SK-N-SH treated with all-trans-retinoic acid at 6 μM for 48 hours (cell line): ENCODE data around the gene SEMA4D.

Source experiments
- ATAC-seq: fragments of 200-7000 bp; cut with Tn5 transposase; 3 replicates; pipeline ENCODE4 v1.9.1; 2020; ENCODE audit warnings: mild to moderate bottlenecking, moderate library complexity
- ARNTL ChIP-seq: fragments of 450-650 bp; formaldehyde crosslinking; IDR thresholded peaks from 2 replicates; pipeline ENCODE4 v1.5.0; 2020; ENCODE audit warnings: low read depth, mild to moderate bottlenecking, moderate library complexity, borderline replicate concordance
- CSDC2 ChIP-seq: fragments of 250-450 bp; sonication (Bioruptor Pico); IDR thresholded peaks from 2 replicates; pipeline ENCODE4 v1.5.0; 2020; ENCODE audit warnings: mild to moderate bottlenecking, moderate library complexity
- ESRRG ChIP-seq: fragments of 250-450 bp; sonication (Bioruptor Pico); IDR thresholded peaks from 2 replicates; pipeline ENCODE4 v1.6.1; 2021; ENCODE audit warnings: mild to moderate bottlenecking
- GLIS3 ChIP-seq: fragments of 250-450 bp; sonication (Bioruptor Pico); IDR thresholded peaks from 2 replicates; pipeline ENCODE4 v1.5.0; 2020; ENCODE audit warnings: mild to moderate bottlenecking, moderate library complexity
- ISL1 ChIP-seq: fragments of 250-450 bp; sonication (Bioruptor Pico); IDR thresholded peaks from 2 replicates; pipeline ENCODE4 v2.1.2; 2022; ENCODE audit warnings: mild to moderate bottlenecking, moderate library complexity
- OSR1 ChIP-seq: fragments of 250-450 bp; sonication (Bioruptor Pico); IDR thresholded peaks from 2 replicates; pipeline ENCODE4 v1.8.0; 2022; ENCODE audit warnings: moderate library complexity, mild to moderate bottlenecking, inconsistent platforms
- PPARA ChIP-seq: fragments of 250-450 bp; sonication (Bioruptor Pico); IDR thresholded peaks from 2 replicates; pipeline ENCODE4 v1.5.0; 2020; ENCODE audit warnings: mild to moderate bottlenecking, borderline replicate concordance
- RARB ChIP-seq: fragments of 250-450 bp; sonication (Bioruptor Pico); IDR thresholded peaks from 2 replicates; pipeline ENCODE4 v1.8.0; 2021; ENCODE audit warnings: mild to moderate bottlenecking, moderate library complexity
- SNAI2 ChIP-seq: fragments of 250-450 bp; sonication (Bioruptor Pico); IDR thresholded peaks from 2 replicates; pipeline ENCODE4 v1.5.0; 2020; ENCODE audit warnings: mild to moderate bottlenecking, moderate library complexity
- TCF4 ChIP-seq: fragments of 250-450 bp; sonication (Bioruptor Pico); IDR thresholded peaks from 2 replicates; pipeline ENCODE4 v1.8.0; 2021; ENCODE audit warnings: mild to moderate bottlenecking, moderate library complexity, borderline replicate concordance
- TOX ChIP-seq: fragments of 250-450 bp; sonication (Bioruptor Pico); IDR thresholded peaks from 2 replicates; pipeline ENCODE4 v1.8.0; 2021; ENCODE audit warnings: mild to moderate bottlenecking, moderate library complexity, borderline replicate concordance
- ZC3H10 ChIP-seq: fragments of 250-450 bp; sonication (Bioruptor Pico); IDR thresholded peaks from 2 replicates; pipeline ENCODE4 v1.5.1; 2021; ENCODE audit warnings: mild to moderate bottlenecking, moderate library complexity
- ZFP3 ChIP-seq: fragments of 250-450 bp; sonication (Bioruptor Pico); IDR thresholded peaks from 2 replicates; pipeline ENCODE4 v1.5.0; 2020; ENCODE audit warnings: mild to moderate bottlenecking, moderate library complexity
- ZFP30 ChIP-seq: fragments of 450-650 bp; formaldehyde crosslinking; IDR thresholded peaks from 2 replicates; pipeline ENCODE4 v1.5.0; 2022; ENCODE audit warnings: mild to moderate bottlenecking, moderate library complexity
- ZNF70 ChIP-seq: fragments of 450-650 bp; formaldehyde crosslinking; IDR thresholded peaks from 2 replicates; pipeline ENCODE4 v1.5.0; 2020; ENCODE audit warnings: mild to moderate bottlenecking, moderate library complexity
- ZNF8 ChIP-seq: fragments of 450-650 bp; formaldehyde crosslinking; IDR thresholded peaks from 2 replicates; pipeline ENCODE4 v1.5.0; 2020; ENCODE audit warnings: mild to moderate bottlenecking, moderate library complexity
- TF ChIP-seq, protein P1 (sequence below): fragments of 250-450 bp; sonication (Bioruptor Pico); IDR thresholded peaks from 2 replicates; pipeline ENCODE4 v1.5.1; 2020; ENCODE audit warnings: low read depth, mild to moderate bottlenecking, moderate library complexity
- TF ChIP-seq, protein P2 (sequence below): fragments of 250-450 bp; sonication (Bioruptor Pico); IDR thresholded peaks from 2 replicates; pipeline ENCODE4 v1.5.1; 2021; ENCODE audit warnings: mild to moderate bottlenecking, moderate library complexity
- TF ChIP-seq, protein P3 (sequence below): fragments of 250-450 bp; sonication (Bioruptor Pico); IDR thresholded peaks from 2 replicates; pipeline ENCODE4 v1.8.0; 2021; ENCODE audit warnings: low read depth, mild to moderate bottlenecking, moderate library complexity, borderline replicate concordance
- TF ChIP-seq, protein P4 (sequence below): fragments of 250-450 bp; sonication (Bioruptor Pico); IDR thresholded peaks from 2 replicates; pipeline ENCODE4 v1.8.0; 2020; ENCODE audit warnings: mild to moderate bottlenecking, moderate library complexity, borderline replicate concordance
- TF ChIP-seq, protein P5 (sequence below): fragments of 250-450 bp; sonication (Bioruptor Pico); IDR thresholded peaks from 2 replicates; pipeline ENCODE4 v1.5.0; 2020; ENCODE audit warnings: mild to moderate bottlenecking, moderate library complexity

The SEMA4D gene

DNA sequence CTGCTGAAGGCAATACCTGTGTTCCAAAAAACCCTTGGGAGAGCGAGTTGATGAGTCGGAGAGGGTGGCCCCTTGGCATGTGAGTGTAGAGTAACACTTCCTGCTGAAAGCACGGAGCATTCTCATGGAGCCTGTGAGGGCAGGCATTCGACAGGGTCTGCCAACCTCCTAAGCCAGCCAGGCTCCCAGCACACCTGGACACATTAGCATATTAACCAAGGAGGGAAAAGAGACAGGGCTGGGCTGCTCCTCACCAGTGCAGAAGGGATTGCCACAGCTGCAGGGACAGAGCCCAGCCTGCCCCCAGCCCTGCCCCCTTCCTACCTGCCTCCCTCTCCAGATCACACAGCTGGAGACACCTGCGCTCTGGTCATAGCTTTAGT lies 46.4 kb upstream of the SEMA4D start (continued):
- TF ChIP-seq, protein P1, sequence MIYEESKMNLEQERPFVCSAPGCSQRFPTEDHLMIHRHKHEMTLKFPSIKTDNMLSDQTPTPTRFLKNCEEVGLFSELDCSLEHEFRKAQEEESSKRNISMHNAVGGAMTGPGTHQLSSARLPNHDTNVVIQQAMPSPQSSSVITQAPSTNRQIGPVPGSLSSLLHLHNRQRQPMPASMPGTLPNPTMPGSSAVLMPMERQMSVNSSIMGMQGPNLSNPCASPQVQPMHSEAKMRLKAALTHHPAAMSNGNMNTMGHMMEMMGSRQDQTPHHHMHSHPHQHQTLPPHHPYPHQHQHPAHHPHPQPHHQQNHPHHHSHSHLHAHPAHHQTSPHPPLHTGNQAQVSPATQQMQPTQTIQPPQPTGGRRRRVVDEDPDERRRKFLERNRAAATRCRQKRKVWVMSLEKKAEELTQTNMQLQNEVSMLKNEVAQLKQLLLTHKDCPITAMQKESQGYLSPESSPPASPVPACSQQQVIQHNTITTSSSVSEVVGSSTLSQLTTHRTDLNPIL (CRISPR knock-in tag) = no peak
- TF ChIP-seq PPARA (CRISPR knock-in tag) (no peak), OSR1 (CRISPR knock-in tag) (no peak)
- TF ChIP-seq, protein P2, sequence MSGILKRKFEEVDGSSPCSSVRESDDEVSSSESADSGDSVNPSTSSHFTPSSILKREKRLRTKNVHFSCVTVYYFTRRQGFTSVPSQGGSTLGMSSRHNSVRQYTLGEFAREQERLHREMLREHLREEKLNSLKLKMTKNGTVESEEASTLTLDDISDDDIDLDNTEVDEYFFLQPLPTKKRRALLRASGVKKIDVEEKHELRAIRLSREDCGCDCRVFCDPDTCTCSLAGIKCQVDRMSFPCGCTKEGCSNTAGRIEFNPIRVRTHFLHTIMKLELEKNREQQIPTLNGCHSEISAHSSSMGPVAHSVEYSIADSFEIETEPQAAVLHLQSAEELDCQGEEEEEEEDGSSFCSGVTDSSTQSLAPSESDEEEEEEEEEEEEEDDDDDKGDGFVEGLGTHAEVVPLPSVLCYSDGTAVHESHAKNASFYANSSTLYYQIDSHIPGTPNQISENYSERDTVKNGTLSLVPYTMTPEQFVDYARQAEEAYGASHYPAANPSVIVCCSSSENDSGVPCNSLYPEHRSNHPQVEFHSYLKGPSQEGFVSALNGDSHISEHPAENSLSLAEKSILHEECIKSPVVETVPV (CRISPR knock-in tag) = no peak

DNA sequence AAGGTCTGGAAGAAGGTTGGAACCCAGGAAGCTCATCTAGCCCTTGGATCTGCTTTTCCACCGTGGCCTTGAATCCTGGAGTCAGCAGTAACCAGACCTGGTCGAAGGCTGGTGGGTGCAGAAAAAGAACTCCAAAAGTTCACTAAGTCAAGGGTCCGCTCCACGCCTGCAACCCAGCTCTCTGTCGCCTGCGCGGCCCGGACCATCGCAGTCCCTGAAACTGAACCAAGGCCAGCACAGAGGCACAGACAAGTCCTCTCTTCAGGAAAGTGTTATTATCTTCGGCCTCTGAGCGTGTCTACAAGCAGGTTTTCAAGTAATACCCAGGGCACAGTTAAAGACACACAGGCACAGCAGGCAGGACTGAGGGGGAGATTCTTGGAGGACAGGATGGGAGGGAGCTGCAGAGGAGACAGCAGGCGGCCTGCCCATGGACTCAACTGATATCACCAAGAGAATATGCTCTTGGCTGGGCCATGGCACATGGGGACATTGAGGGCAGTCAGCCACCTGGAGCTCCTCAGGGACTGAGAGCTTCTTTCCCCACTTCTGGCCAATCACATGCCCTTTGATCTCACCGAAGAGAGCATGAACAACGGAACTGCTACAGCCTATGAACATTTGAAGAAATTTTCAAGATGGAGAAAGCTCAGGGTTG lies 45.8 kb upstream of the SEMA4D start:
- ATAC-seq = no peak
- TF ChIP-seq, protein P3, sequence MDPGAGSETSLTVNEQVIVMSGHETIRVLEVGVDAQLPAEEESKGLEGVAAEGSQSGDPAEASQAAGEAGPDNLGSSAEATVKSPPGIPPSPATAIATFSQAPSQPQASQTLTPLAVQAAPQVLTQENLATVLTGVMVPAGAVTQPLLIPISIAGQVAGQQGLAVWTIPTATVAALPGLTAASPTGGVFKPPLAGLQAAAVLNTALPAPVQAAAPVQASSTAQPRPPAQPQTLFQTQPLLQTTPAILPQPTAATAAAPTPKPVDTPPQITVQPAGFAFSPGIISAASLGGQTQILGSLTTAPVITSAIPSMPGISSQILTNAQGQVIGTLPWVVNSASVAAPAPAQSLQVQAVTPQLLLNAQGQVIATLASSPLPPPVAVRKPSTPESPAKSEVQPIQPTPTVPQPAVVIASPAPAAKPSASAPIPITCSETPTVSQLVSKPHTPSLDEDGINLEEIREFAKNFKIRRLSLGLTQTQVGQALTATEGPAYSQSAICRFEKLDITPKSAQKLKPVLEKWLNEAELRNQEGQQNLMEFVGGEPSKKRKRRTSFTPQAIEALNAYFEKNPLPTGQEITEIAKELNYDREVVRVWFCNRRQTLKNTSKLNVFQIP = no peak
- TF ChIP-seq ZNF8 (CRISPR knock-in tag) (no peak), OSR1 (CRISPR knock-in tag) (no peak), ISL1 (CRISPR knock-in tag) (no peak), ZC3H10 (no peak), TCF4 (CRISPR knock-in tag) (no peak), PPARA (CRISPR knock-in tag) (no peak), CSDC2 (CRISPR knock-in tag) (no peak)
- TF ChIP-seq, protein P4, sequence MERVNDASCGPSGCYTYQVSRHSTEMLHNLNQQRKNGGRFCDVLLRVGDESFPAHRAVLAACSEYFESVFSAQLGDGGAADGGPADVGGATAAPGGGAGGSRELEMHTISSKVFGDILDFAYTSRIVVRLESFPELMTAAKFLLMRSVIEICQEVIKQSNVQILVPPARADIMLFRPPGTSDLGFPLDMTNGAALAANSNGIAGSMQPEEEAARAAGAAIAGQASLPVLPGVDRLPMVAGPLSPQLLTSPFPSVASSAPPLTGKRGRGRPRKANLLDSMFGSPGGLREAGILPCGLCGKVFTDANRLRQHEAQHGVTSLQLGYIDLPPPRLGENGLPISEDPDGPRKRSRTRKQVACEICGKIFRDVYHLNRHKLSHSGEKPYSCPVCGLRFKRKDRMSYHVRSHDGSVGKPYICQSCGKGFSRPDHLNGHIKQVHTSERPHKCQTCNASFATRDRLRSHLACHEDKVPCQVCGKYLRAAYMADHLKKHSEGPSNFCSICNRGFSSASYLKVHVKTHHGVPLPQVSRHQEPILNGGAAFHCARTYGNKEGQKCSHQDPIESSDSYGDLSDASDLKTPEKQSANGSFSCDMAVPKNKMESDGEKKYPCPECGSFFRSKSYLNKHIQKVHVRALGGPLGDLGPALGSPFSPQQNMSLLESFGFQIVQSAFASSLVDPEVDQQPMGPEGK (CRISPR knock-in tag) = no peak

DNA sequence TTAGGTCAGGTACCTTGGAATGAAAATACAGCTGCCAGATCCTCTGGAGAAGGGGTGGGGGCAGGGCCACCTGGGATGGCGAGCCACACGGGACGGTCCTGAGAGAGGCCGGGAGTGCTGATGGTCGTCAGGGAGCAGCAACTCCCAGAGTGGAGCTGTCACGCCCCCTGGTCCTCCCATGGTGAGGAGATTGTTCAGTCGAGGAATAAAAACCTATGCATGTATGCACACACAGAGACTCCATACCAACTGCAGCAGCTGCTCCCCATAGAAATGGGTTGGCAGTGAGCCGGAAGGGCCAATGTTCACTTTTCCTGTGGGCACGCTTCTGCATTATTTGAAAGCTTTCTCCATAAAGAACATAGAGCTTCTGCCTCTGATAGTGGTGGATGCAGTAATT lies 45.2 kb upstream of the SEMA4D start:
- TF ChIP-seq ARNTL (CRISPR knock-in tag) = no peak
- no peak for TF ChIP-seq CSDC2 (CRISPR knock-in tag)
- TF ChIP-seq ZNF8 (CRISPR knock-in tag) = no peak
- no peak for TF ChIP-seq TCF4 (CRISPR knock-in tag)
- no peak for TF ChIP-seq TOX
- no peak for TF ChIP-seq ZNF70 (CRISPR knock-in tag)
- no peak for TF ChIP-seq ISL1 (CRISPR knock-in tag)
- no peak for ATAC-seq

DNA sequence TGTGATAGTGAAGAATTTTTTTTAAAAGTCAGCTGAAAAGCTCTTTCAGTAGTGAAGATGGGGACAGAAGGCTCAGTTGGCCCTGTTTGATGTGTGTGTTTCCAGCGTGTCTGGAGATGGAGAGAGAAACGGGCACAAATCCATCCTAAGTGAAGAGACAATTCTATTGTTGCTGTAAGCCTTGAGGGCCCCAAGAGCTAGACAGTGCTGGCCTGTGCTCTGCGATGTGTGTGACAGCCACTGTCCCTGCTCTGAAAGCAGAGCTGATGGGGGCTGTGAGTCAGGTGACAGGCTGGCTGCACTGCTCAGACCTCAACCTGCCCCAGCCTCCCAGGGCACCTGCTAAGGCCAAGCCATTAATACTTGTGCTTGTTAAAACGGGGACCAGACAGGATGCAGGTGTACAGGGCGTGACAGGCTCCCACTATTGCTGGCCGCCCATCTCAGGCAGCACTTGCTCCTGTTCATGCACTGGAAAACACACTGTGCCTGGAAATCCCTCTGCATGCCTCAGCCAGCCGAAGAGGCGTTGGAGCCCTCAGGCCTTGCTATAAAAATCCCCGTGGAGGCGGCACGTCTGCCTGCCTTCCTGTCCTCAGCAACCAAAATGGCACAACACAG lies 44.6 kb upstream of the SEMA4D start:
- ATAC-seq = no peak
- no peak for TF ChIP-seq ZFP3
- TF ChIP-seq RARB (CRISPR knock-in tag) = no peak
- TF ChIP-seq CSDC2 (CRISPR knock-in tag) = no peak
- TF ChIP-seq, protein P4 (CRISPR knock-in tag) = no peak
- TF ChIP-seq, protein P1 (CRISPR knock-in tag) = no peak
- no peak for TF ChIP-seq ZFP30 (CRISPR knock-in tag)
- TF ChIP-seq GLIS3 (CRISPR knock-in tag) = no peak
- no peak for TF ChIP-seq OSR1 (CRISPR knock-in tag)
- TF ChIP-seq, protein P5, sequence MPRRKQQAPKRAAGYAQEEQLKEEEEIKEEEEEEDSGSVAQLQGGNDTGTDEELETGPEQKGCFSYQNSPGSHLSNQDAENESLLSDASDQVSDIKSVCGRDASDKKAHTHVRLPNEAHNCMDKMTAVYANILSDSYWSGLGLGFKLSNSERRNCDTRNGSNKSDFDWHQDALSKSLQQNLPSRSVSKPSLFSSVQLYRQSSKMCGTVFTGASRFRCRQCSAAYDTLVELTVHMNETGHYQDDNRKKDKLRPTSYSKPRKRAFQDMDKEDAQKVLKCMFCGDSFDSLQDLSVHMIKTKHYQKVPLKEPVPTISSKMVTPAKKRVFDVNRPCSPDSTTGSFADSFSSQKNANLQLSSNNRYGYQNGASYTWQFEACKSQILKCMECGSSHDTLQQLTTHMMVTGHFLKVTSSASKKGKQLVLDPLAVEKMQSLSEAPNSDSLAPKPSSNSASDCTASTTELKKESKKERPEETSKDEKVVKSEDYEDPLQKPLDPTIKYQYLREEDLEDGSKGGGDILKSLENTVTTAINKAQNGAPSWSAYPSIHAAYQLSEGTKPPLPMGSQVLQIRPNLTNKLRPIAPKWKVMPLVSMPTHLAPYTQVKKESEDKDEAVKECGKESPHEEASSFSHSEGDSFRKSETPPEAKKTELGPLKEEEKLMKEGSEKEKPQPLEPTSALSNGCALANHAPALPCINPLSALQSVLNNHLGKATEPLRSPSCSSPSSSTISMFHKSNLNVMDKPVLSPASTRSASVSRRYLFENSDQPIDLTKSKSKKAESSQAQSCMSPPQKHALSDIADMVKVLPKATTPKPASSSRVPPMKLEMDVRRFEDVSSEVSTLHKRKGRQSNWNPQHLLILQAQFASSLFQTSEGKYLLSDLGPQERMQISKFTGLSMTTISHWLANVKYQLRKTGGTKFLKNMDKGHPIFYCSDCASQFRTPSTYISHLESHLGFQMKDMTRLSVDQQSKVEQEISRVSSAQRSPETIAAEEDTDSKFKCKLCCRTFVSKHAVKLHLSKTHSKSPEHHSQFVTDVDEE (CRISPR knock-in tag) = no peak
- no peak for TF ChIP-seq ARNTL (CRISPR knock-in tag)
- TF ChIP-seq TOX = no peak
- no peak for TF ChIP-seq SNAI2 (CRISPR knock-in tag)
- TF ChIP-seq ZNF70 (CRISPR knock-in tag) = no peak
- no peak for TF ChIP-seq ISL1 (CRISPR knock-in tag)
- TF ChIP-seq TCF4 (CRISPR knock-in tag) = no peak
- no peak for TF ChIP-seq ESRRG (CRISPR knock-in tag)
- TF ChIP-seq PPARA (CRISPR knock-in tag) = no peak
- TF ChIP-seq ZC3H10 = no peak
